A549 (cell line): ENCODE data around the gene CUL7.

Source experiments
- CBX2 ChIP-seq: fragments of 200-600 bp; sonication (generic); IDR thresholded peaks from 2 replicates; pipeline ENCODE4 v1.6.1; 2016; ENCODE audit warnings: low read depth, mild to moderate bottlenecking, borderline replicate concordance
- CTCF ChIP-seq: fragments of >200 bp; sonication (Bioruptor Twin); formaldehyde crosslinking; IDR thresholded peaks from 3 replicates; pipeline ENCODE4 v1.5.1; 2016
- MAZ ChIP-seq: fragments of 150-350 bp; IDR thresholded peaks from 2 replicates; pipeline ENCODE4 v1.6.1; 2014; ENCODE audit warnings: antibody characterized with exemption, low read depth, low read length, borderline replicate concordance
- POLR2A ChIP-seq: IDR thresholded peaks from 2 replicates; pipeline ENCODE4 v1.6.1; 2012; ENCODE audit warnings: mild to moderate bottlenecking, low read length

DNA sequence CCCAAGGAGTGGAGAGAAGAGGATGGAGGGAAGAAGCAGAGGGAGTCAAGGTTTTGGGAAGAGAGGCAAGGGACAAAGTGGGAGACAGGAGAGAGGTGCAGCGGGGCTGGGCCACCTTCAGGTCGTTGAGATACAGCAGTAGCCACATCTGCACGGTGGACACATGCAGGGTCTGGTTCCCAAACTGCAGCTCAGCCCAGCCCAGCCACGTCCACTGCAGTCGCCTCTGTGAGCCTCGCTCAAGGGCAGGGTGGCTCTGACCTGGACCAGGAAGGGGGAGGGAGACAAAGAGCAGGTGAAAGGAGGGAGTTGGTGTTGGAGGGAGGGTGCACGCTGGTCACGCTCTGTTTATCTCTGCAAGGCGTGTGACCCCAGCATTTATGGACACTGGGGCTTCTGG, 14.9 kb downstream of the CUL7 start:
- TF ChIP-seq POLR2A (no peak), MAZ (no peak), CTCF (no peak), CBX2 (no peak)
